Measurements from ENCODE around the gene ALK. TPM values are rescaled to one million over a fixed set of nuclear protein-coding genes. Genes with fewer than 3 reads are reported as not detected.

The ALK gene
- total RNA-seq, 4 donors from 2014 or later, result 0.88 to 1.3 (median 1.3) TPM; not detected in 1

DNA sequence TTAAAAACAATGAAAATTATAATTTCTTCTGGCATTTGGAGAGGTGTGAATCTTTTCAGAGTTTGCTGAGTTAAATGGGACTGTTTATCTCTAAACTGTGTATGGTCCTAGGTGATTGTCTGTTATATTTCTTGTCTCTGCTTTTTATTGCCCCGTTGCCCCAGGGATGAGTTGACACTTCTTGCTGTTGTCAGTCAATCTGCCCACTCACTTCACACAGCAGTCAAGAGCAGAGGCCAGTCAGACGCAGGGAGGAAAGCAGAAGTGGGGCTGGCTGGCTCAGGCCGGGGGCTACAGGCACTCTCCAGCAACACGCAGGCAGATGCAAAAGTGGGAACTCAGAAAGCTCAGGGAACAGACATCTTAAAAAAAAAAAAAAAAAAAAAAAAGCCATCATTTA lies 441.0 kb downstream of the ALK start:
- TF ChIP-seq CTCF (IDR thresholded peaks at IDR 0.05) (no peak), POLR2A (IDR thresholded peaks at IDR 0.05) (no peak)
- no peaks in the 10 kb centered on the region for H3K27me3 ChIP-seq
- H3K36me3 ChIP-seq, result no peaks in the 10 kb centered on the region
- no peaks in the 10 kb centered on the region for H3K4me1 ChIP-seq
- no peaks in the 10 kb centered on the region for H3K9me3 ChIP-seq
- no peak for DNase-seq
- no peak overlapping the region for H3K27ac ChIP-seq
- H3K4me3 ChIP-seq, result no peak overlapping the region

- no peak for DNase-seq
- Histone ChIP-seq H3K4me3 (no peak overlapping the region), H3K27me3 (no peaks in the 10 kb centered on the region), H3K36me3 (no peaks in the 10 kb centered on the region), H3K9me3 (no peaks in the 10 kb centered on the region), H3K4me1 (no peaks in the 10 kb centered on the region), H3K27ac (no peak overlapping the region)
- TF ChIP-seq CTCF (IDR thresholded peaks at IDR 0.05) (no peak), POLR2A (IDR thresholded peaks at IDR 0.05) (no peak)
Measured at GRCh38 chr2:29479401-29479800, 442.0 kb downstream of the ALK start.

GRCh38 chr2:29478641-29479040 lies 442.7 kb downstream of the ALK start:
- Histone ChIP-seq H3K36me3 (no peaks in the 10 kb centered on the region), H3K4me3 (no peak overlapping the region), H3K27me3 (no peaks in the 10 kb centered on the region), H3K4me1 (no peaks in the 10 kb centered on the region), H3K9me3 (no peaks in the 10 kb centered on the region), H3K27ac (no peak overlapping the region)
- TF ChIP-seq CTCF (IDR thresholded peaks at IDR 0.05), result no peak
- TF ChIP-seq POLR2A (IDR thresholded peaks at IDR 0.05), result no peak
- DNase-seq, result no peak

DNA sequence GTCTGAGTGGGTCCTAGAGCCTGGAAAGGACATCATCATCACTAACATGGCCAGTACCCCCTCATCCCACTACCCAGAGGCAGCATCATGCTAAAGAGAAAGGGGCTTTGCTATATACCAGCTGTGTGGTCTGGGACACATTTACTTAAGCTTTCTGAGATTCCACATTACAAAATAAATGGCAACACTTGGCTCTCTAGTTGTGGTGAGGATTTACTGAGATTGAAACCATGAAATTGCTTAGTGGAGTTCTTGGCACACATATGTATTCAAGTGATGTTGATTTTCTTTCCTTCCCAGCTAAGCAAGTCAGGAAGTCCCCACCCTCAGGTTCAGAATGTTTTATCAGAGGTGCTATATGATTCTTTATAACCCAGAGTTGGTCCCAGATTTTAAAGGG lies 444.2 kb downstream of the ALK start:
- no peak overlapping the region for H3K27ac ChIP-seq
- no peaks in the 10 kb centered on the region for H3K9me3 ChIP-seq
- H3K4me3 ChIP-seq, result no peak overlapping the region
- H3K36me3 ChIP-seq, result no peaks in the 10 kb centered on the region
- H3K4me1 ChIP-seq, result no peaks in the 10 kb centered on the region
- TF ChIP-seq POLR2A (IDR thresholded peaks at IDR 0.05) (no peak), CTCF (IDR thresholded peaks at IDR 0.05) (no peak)
- H3K27me3 ChIP-seq, result no peaks in the 10 kb centered on the region
- DNase-seq, result no peak

DNA sequence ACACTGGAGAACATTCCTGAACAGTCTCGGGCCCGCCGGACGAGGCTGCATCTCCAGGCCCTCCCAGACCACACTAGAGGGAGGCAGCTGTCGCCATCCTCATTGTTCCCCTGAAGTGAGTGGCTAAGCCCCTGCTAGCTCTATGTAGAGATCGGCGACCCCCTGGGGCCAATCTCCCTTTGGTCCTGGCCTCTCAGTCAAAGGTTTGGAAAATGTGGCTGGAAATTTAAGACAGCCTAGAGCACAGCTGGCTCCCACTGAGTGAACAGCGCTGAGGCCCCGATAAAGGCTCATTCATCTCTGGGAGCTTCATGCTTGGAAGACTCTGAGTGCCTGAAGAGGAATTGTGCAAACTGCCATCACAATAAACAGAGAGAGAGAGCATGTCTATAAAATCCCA lies 445.9 kb downstream of the ALK start:
- no peaks in the 10 kb centered on the region for H3K9me3 ChIP-seq
- H3K4me1 ChIP-seq, result no peaks in the 10 kb centered on the region
- TF ChIP-seq CTCF (IDR thresholded peaks at IDR 0.05), result no peak
- no peak for TF ChIP-seq POLR2A (IDR thresholded peaks at IDR 0.05)
- no peak overlapping the region for H3K27ac ChIP-seq
- no peaks in the 10 kb centered on the region for H3K36me3 ChIP-seq
- no peak for DNase-seq
- H3K27me3 ChIP-seq, result no peaks in the 10 kb centered on the region
- H3K4me3 ChIP-seq, result no peak overlapping the region

DNA sequence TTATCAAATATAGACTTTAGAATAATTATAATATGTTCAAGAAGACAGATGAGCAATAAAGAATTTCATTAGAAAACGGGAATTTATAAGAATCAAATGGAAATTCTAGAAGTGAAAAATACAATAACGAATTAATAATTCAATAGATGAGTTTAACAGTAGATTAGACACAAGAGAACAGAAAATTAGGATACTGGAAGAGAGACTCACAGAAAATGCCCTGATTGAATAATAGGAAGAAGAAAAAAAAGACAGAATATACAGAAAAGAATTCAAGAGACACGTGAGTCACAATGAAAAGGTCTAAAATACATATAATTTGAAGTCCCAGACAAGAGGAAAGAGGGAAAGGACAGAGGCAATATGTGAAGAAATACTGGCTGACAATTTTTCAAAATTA lies 451.4 kb downstream of the ALK start:
- no peak for DNase-seq
- TF ChIP-seq CTCF (IDR thresholded peaks at IDR 0.05) (no peak), POLR2A (IDR thresholded peaks at IDR 0.05) (no peak)
- no peaks in the 10 kb centered on the region for H3K36me3 ChIP-seq
- H3K9me3 ChIP-seq, result peaks cover 0 to 5% (median 0%) of the 10 kb centered on the region in 4 donors
- no peaks in the 10 kb centered on the region for H3K27me3 ChIP-seq
- no peak overlapping the region for H3K27ac ChIP-seq
- no peak overlapping the region for H3K4me3 ChIP-seq
- no peaks in the 10 kb centered on the region for H3K4me1 ChIP-seq

Data from Peyer's patch (tissue), 4 donors.